NCI-H748 treated with DMSO at 0.1 percent for 48 hours (cell line): ENCODE measurements around the gene CDC25C.
"Not testable (repeated sequence)": the region's sequence is repeated elsewhere in the genome, so short reads cannot be mapped to it uniquely, and the experiment has no call there.

ENCODE experiments used
- DNase-seq: peaks from one replicate; lab custom pipeline; 2025; lab: John Stamatoyannopoulos, UW

CDC25C gene

DNA sequence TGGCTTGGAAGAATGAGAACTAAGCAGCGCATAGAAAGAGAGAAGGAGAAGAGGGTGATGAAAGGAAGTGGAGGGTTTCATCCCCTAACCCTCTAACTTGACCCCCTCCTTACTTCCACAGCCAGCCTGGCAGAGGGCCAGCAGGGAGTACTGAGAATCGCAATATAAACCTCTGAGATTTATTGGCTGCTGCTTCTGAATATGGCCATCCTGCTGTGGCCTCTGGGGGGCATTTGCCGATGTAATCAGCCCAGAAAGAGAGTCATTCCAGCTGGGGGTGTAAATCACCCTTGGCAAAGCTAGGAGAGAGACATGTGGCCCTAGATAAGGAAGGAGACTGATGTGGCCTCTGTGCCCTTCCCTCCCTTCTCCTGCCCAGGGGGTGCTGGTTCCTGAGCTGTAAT is 56.2 kb downstream of the CDC25C start:
- DNase-seq = no peak

- DNase-seq = no peak
Measured at GRCh38 chr5:138274189-138274853, 57.3 kb downstream of the CDC25C start, which contains the start of gene GFRA3. TSS of gene GFRA3 (minus strand) at chr5:138274621. CDS start at chr5:138274424, 197 bp downstream.

DNA sequence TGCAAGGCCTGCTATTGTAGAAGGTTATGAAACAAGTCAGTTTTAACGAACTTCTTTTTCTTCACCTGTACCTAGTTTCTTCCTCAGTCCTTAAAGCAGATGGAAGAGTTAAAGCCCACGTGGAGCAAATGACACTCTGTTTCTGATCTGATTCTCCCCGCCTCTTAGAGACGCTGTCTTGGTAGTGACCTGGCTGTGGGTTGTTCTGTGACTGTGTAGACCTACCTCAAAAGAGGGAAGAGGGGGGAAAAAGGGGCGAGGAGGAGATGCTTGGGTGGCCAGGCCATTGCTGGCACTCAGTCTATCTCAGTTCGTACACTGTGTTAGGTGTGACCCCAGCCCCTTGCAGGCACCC is 57.8 kb downstream of the CDC25C start:
- no peak for DNase-seq

DNA sequence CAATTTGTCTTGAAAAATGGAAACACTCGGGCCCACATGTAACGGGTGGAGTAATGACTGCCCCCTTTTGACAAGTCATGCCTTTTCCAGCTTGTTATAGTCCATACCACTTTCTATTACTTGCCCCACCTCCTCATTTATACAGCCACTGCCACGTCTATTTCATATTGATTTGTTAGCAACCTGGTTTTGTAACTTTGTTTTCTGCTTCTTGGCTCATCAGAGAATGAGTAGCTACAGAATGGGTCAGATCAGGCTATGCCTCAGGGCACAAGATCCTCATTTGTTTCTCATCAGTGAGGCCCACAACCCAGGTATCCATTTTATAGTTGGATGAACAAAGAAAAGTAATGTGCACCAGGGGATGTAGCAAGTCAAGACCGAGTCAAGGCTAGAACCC is 58.9 kb downstream of the CDC25C start:
- DNase-seq = no peak

DNA sequence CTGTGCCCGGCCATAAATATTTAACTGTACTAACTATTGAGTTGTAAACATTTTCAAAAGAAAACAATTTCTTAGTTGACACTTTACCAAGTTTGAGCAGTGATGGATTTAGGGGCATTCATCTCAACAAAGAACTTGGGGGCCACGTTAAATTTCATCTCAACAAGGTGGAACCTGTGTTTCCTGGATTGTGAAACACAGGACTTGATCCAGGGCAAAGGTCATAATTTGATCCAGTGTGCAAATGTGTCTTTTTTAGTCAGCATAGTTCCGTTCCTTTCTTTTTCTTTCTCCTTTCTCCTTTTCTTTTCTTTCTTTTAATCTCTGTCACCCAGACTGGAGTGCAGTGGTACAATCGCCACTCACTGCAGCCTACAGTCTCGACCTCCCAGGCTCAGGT is 60.3 kb downstream of the CDC25C start:
- no peak for DNase-seq

DNA sequence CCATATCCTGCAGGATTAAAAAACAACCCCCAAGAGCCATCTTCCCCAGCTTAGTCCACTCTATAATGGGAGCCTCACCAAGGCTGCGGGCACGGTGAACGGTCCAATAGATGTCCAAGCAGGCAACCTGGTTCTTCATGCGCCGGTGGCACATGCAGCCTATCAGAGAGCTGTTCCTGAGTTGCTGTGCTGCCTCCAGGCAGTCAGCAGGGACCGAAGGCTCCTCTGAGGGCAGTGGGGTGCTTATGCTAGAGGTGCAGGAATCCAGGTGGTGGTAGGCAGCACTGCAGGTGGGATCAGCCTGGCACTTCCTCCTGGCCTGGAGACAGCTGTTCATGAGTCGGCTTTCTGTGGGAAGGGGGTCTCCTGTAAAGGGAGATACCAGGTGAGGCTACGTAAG is 67.4 kb downstream of the CDC25C start:
- DNase-seq = no peak

- DNase-seq = no peak
Measured at GRCh38 chr5:138263581-138263980, 68.0 kb downstream of the CDC25C start.

GRCh38 chr5:138258704-138259292 is 72.8 kb downstream of the CDC25C start:
- no peak for DNase-seq

- DNase-seq = no peak
Measured at GRCh38 chr5:138257583-138257982, 74.0 kb downstream of the CDC25C start.

- no peak for DNase-seq
Measured at GRCh38 chr5:138252944-138253343, 78.7 kb downstream of the CDC25C start.

DNA sequence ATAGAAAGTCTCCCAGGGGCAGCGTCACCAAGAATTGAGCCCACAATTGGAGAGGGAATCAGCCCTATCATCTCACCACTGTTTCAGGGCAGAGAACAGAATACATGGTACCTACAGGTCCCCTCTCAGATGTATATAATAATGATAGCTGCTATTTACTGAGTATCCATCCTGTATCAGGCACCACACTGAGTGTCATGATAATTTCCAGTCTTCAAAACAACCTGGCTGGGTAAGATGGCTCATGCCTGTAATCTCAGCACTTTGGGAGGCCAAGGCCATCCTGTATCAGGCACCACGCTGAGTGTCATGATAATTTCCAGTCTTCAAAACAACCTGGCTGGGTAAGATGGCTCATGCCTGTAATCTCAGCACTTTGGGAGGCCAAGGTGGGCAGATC is 83.8 kb downstream of the CDC25C start:
- not testable (repeated sequence) for DNase-seq

DNA sequence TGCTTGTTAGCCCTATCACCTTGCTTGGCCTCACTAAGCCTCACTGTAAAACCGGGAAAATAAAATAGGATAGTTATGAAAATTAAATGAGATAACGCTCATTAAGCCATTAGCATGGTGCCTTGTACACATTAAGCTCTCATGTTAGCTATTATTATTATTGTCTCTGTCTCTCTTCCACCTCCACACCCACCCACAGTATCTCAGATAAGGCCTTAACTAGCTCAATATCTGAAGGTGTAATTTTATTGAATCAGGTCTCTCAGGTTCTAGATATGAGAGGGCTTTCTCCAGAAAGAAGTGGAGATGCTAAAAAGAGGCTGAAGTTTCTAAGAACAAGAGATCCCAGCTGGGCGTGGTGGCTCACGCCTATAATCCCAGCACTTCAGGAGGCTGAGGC is 84.8 kb downstream of the CDC25C start:
- DNase-seq = no peak

DNA sequence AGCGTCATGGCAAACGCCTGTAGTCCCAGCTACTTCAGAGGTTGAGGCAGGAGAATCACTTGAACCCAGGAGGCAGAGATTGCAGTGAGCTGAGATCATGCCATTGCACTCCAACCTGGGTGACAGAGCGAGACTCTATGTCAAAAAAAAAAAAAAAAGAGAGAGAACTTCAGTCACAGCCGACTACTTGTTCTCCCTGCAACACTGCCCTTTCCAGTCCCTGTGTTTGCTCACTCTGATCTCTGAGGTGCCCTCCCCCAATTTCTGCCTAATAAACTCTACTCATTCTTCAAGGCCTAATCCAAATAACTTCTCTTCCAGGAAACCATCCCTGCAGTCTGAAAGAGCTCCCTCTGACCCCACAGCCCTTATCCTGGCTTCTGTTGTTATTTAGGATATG is 85.3 kb downstream of the CDC25C start:
- DNase-seq = no peak

DNA sequence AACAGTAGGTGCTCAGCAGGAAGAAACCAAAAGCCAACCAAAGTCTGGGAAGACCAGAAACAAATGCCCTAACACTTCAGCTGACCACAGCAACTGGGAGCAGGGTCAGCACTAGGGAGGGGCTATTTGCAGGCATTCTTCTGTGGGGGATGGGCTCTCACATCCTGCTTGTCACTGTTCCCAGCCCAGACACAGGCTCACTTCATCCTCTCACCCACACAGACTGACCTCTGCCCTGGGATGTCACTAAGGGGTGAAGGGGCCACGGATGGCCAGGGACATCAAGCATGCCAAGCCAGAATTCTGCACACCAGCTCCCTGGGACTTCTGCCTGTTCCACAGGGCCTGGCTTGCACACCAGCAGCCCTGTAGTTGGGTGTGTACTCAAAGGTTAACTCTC is 85.9 kb downstream of the CDC25C start:
- no peak for DNase-seq

- no peak for DNase-seq
Measured at GRCh38 chr5:138243794-138244193, 87.8 kb downstream of the CDC25C start.

- DNase-seq = no peak
Measured at GRCh38 chr5:138241688-138242571, 89.7 kb downstream of the CDC25C start.

- no peak for DNase-seq
Measured at GRCh38 chr5:138240650-138241385, 90.8 kb downstream of the CDC25C start.

DNA sequence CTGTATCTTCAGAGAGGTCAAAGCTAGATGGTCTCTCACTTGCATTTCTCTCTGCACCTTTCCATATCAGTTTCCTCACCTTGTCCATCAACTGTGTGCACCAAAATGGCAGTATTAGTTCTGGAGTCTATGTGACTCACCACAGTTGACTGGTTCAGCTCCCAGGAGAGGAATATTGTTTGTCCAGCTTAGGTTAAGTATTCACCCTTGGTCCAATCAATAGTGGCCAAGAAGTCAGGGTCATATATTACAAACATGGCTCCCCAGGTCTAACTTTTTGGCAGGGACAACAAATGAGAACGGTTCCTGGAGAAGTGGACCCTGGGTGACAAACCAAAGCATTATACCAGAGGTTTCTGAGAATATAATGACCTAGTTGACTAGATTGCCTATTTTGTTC is 93.6 kb downstream of the CDC25C start:
- DNase-seq = no peak
